Glutamatergic neuron (in vitro differentiated cells): ENCODE results near the gene MAST4. TPM values are rescaled to one million over a fixed set of nuclear protein-coding genes. Genes with fewer than 3 reads are reported as not detected.
"Not testable (repeated sequence)": the region's sequence is repeated elsewhere in the genome, so short reads cannot be mapped to it uniquely, and the experiment has no call there.

Experiments
- DNase-seq: peaks from one replicate; pipeline ENCODE4 v3.0.0; 2022
- H3K27ac Mint-ChIP-seq: one replicate; pipeline ENCODE4 v1.8.0; 2020; ENCODE audit warnings: mild to moderate bottlenecking, mixed read lengths, inconsistent platforms; ENCODE audit not compliant: unreplicated experiment
- H3K27me3 Mint-ChIP-seq: one replicate; pipeline ENCODE4 v1.8.0; 2020; ENCODE audit warnings: mild to moderate bottlenecking, moderate library complexity, mixed read lengths, inconsistent platforms; ENCODE audit not compliant: unreplicated experiment
- H3K36me3 Mint-ChIP-seq: one replicate; pipeline ENCODE4 v1.8.0; 2020; ENCODE audit warnings: mild to moderate bottlenecking, mixed read lengths, inconsistent platforms; ENCODE audit not compliant: unreplicated experiment
- H3K4me1 Mint-ChIP-seq: one replicate; pipeline ENCODE4 v1.8.0; 2020; ENCODE audit warnings: mild to moderate bottlenecking, low read depth, mixed read lengths, inconsistent platforms; ENCODE audit not compliant: unreplicated experiment
- H3K4me3 Mint-ChIP-seq: one replicate; pipeline ENCODE4 v1.8.0; 2020; ENCODE audit warnings: mild to moderate bottlenecking, mixed read lengths, inconsistent platforms; ENCODE audit not compliant: unreplicated experiment
- H3K9me3 Mint-ChIP-seq: one replicate; pipeline ENCODE4 v1.8.0; 2020; ENCODE audit warnings: mild to moderate bottlenecking, moderate library complexity, mixed read lengths, inconsistent platforms; ENCODE audit not compliant: unreplicated experiment
- total RNA-seq: library from RNA; stranded (reverse); fragmentation: NEBNext Ultra II Directional; extraction: Animal tissue kit (Norgen Biotek cat#: 25700); gene quantifications from one replicate; pipeline ENCODE4 v1.2.1, GENCODE V29; 2021; ENCODE audit not compliant: unreplicated experiment
- TF ChIP-seq, protein P1 (sequence below): fragments of 200-600 bp; sonication (generic); IDR thresholded peaks from one replicate; pipeline ENCODE4 v1.5.0; 2021; ENCODE audit not compliant: partially characterized antibody, unreplicated experiment

MAST4 gene
- total RNA-seq, 1 donor from 2014 or later, result 11.5 TPM

DNA sequence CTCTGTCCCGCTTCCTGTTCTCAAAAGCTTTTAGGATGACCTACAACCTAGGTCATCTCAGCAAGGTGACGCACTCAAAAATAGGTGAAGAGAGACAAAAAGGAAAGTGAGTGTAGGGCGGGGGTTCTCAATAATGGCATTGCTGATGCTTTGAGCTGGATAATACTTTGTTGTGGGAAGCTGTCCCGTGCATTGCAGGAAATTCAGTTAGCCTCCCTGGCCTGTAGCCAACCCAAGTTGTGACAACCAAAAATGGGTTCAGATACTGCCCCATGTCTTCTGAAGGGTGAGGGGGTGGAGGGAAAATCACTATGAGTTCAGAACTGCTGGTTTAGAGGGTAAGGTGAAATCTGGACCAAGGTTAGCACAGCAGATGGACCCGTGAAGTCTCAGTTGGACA, 151.4 kb downstream of the MAST4 start:
- Mint-ChIP-seq H3K4me3 (no peak overlapping the region), H3K9me3 (peaks cover 1% of the 10 kb centered on the region), H3K4me1 (peaks cover 2% of the 10 kb centered on the region), H3K36me3 (peaks cover 22% of the 10 kb centered on the region), H3K27me3 (peaks cover 2% of the 10 kb centered on the region), H3K27ac (no peak overlapping the region)
- TF ChIP-seq, protein P1, sequence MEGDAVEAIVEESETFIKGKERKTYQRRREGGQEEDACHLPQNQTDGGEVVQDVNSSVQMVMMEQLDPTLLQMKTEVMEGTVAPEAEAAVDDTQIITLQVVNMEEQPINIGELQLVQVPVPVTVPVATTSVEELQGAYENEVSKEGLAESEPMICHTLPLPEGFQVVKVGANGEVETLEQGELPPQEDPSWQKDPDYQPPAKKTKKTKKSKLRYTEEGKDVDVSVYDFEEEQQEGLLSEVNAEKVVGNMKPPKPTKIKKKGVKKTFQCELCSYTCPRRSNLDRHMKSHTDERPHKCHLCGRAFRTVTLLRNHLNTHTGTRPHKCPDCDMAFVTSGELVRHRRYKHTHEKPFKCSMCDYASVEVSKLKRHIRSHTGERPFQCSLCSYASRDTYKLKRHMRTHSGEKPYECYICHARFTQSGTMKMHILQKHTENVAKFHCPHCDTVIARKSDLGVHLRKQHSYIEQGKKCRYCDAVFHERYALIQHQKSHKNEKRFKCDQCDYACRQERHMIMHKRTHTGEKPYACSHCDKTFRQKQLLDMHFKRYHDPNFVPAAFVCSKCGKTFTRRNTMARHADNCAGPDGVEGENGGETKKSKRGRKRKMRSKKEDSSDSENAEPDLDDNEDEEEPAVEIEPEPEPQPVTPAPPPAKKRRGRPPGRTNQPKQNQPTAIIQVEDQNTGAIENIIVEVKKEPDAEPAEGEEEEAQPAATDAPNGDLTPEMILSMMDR, result no peak
- no peak for DNase-seq

DNA sequence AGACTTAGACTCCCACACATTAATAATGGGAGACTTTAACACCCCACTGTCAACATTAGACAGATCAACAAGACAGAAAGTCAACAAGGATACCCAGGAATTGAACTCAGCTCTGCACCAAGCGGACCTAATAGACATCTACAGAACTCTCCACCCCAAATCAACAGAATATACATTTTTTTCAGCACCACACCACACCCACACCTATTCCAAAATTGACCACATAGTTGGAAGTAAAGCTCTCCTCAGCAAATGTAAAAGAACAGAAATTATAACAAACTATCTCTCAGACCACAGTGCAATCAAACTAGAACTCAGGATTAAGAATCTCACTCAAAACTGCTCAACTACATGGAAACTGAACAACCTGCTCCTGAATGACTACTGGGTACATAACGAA, 156.5 kb downstream of the MAST4 start:
- not testable (repeated sequence) for DNase-seq, H3K9me3 Mint-ChIP-seq, H3K27ac Mint-ChIP-seq, H3K27me3 Mint-ChIP-seq, H3K4me1 Mint-ChIP-seq, H3K4me3 Mint-ChIP-seq
- peaks cover 14% of the 10 kb centered on the region for H3K36me3 Mint-ChIP-seq

DNA sequence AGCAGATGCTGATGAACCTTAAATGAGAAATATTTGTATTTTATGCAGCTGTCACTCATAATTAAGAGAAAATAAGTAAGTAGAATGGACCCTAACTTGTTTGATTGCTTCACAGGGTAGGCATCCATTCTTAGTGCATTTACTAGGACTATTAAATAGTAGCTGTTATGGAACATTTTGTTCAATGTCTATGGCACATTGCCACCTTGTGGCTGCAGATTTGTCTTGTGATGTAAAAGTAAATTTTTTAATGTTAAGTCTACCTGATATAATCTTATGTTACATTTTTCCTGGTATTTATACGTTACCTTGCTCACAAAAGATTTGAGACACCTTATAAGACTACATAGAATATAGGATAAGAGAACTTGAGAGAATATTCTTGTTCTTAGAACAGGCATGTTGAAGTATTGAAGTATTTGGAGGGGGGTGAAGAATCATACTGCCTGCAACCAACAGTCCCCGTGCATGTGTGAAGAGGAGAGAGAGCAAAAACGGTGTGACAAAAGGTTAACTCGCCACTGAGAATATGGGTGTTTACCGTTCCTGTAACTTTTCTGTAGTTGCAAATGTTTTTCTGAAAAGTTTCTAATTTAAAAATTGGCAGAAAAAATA, 161.1 kb downstream of the MAST4 start:
- peaks cover 2% of the 10 kb centered on the region for H3K9me3 Mint-ChIP-seq
- TF ChIP-seq, protein P1, result peak; percentile 57
- peak; percentile 22 for DNase-seq

DNA sequence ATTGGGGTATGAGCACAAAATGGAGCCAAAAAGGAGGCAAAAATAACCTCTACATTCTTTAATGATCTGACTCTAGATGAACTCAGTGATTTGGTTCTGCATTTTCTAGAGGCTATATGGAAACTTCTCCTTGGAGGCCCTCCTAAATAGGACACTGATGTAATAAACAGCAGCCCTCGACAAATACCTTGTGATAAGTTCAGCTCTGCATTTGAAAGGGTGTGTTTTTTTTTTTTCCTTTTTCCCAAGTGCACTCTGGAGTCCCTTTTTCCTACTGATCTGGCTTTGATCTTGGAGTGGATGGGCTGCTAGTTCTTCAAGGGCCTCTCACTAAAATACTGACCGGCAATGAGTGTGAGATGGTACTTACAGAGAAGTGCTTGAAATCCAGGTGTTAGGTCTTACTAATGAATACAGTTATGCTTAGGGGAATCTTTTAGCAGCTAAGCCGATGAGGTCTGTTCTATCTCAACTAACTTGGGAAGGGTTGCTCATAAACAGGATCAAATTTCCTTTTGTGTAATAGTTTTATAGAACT, 161.7 kb downstream of the MAST4 start:
- Mint-ChIP-seq H3K4me1 (peaks cover 22% of the 10 kb centered on the region), H3K27ac (no peak overlapping the region), H3K9me3 (peaks cover 2% of the 10 kb centered on the region), H3K4me3 (no peak overlapping the region), H3K36me3 (no peaks in the 10 kb centered on the region), H3K27me3 (no peaks in the 10 kb centered on the region)
- TF ChIP-seq, protein P1, result no peak
- DNase-seq, result no peak

More for the DNA sequence above, 161.1 kb downstream of the MAST4 start:
- Mint-ChIP-seq H3K27ac (no peak overlapping the region), H3K4me1 (peaks cover 19% of the 10 kb centered on the region), H3K4me3 (no peak overlapping the region), H3K36me3 (no peaks in the 10 kb centered on the region), H3K27me3 (no peaks in the 10 kb centered on the region)

DNA sequence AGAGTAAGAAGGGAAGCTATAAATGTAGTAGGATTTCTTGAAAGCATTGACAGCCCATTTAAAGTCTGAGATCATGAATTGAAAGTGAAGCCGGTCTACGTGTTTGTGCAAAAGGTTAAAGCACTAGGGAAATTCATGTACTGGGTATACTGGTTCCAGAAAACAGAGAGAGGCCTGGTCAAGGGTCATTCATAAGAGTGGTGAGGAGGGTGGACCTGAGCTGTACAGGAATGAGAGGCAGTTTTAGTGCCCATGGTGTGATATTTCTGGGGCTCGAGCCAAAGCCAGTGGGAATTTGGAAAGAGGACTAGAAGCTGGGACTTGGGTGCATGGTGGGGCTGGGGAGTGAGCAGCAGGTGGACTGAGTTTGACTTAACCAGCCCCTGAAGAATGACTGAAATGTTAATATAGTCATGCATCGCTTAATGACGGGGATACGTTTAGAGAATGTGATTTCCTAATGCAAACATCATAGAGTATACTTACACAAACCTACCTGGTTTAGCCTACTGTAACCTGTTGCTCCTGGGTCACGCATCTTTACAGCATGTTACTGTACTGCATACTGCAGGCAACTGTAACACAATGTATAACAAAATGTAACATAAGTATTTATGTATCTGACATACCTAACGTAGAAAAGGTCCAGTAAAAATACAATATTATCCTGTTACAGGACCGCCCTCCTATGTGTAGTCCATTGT, 173.0 kb downstream of the MAST4 start:
- H3K27me3 Mint-ChIP-seq, result peaks cover 7% of the 10 kb centered on the region
- H3K4me3 Mint-ChIP-seq, result peak overlapping the region; percentile 23
- TF ChIP-seq, protein P1, result no peak
- no peak for DNase-seq
- peaks cover 52% of the 10 kb centered on the region for H3K4me1 Mint-ChIP-seq
- peaks cover 7% of the 10 kb centered on the region for H3K9me3 Mint-ChIP-seq
- peak overlapping the region; percentile 94 for H3K27ac Mint-ChIP-seq
- H3K36me3 Mint-ChIP-seq, result no peaks in the 10 kb centered on the region
